Testis (tissue), 5 donors: ENCODE results near the gene NFIA. TPM values are rescaled to one million over a fixed set of nuclear protein-coding genes. Genes with fewer than 3 reads are reported as not detected.

Experiments used
- DNase-seq: peaks from one replicate; pipeline ENCODE4 v3.0.0-alpha.2; 2019
- H3K27ac ChIP-seq, 2 donors: fragments of 200-600 bp; sonication (generic); one replicate each; pipeline ENCODE4 v1.5.1; 2019
- H3K27me3 ChIP-seq: fragments of 200-600 bp; sonication (generic); one replicate; pipeline ENCODE4 v1.5.1; 2019
- H3K36me3 ChIP-seq: fragments of 200-600 bp; sonication (generic); one replicate; pipeline ENCODE4 v1.5.1; 2017; ENCODE audit warnings: low read depth; ENCODE audit errors: missing control alignments
- H3K4me1 ChIP-seq: fragments of 200-600 bp; sonication (generic); one replicate; pipeline ENCODE4 v1.5.1; 2019
- H3K4me3 ChIP-seq, 2 donors: fragments of 200-600 bp; sonication (generic); one replicate each; pipeline ENCODE4 v1.5.1; 2017 to 2019
- H3K9me3 ChIP-seq: fragments of 200-600 bp; sonication (generic); one replicate; pipeline ENCODE4 v1.5.1; 2017
- CTCF ChIP-seq, 3 experiments: fragments of 450-650 bp in 2 of 3; fragments of 200-600 bp in 1 of 3; sonication (generic) in 1 of 3; IDR thresholded peaks; one replicate each; pipeline ENCODE4 v1.5.1; 2016 to 2019; ENCODE audit warnings: antibody characterized with exemption in 3 of 3, mild to moderate bottlenecking in 2 of 3, moderate library complexity in 1 of 3
- POLR2A ChIP-seq: fragments of 450-650 bp; IDR thresholded peaks from one replicate; pipeline ENCODE4 v1.6.1; 2017; ENCODE audit warnings: antibody characterized with exemption, mild to moderate bottlenecking, moderate library complexity
- WGBS, 2 donors: methylation state at CpG; one replicate each; pipeline ENCODE4 v1.1.5; 2018; 5-methylcytosine and 5-hydroxymethylcytosine counted together
- intact Hi-C: fragments of 100-400 bp; cut with DNase I; formaldehyde crosslinking; loops from one replicate; pipeline ENCODE4 v1.15.1; 2023; ENCODE audit warnings: low total_unique reads
- long read RNA-seq, 2 donors: transcript quantifications; one replicate each; lab custom pipeline, GENCODE V29; 2026
- polyA plus RNA-seq: library from polyadenylated mRNA; stranded (reverse); fragments of 350-450 nt; fragmentation: Illumina TruSeq; extraction: RNeasy Lipid Tissue Mini Kit (QIAGEN cat#74804); gene quantifications from one replicate; pipeline ENCODE4 v1.2.3, GENCODE V29; 2014; ENCODE audit warnings: low read depth, low replicate concordance; ENCODE audit not compliant: insufficient read depth
- total RNA-seq, 2 donors: library from RNA; depleted of rRNA; stranded (reverse); fragments of >200 nt; gene quantifications; one replicate each; pipeline ENCODE4 v1.2.3, GENCODE V29; 2016

The NFIA gene
- total RNA-seq (10 to 100 TPM; 53.5 to 78.9 TPM), polyA plus RNA-seq (11.6 TPM)
- long read RNA-seq, donor 1, full-length matches to known transcripts: 3 of 3 reads
- long read RNA-seq, donor 1, partial matches to known transcripts: 0 of 3 reads
- long read RNA-seq, donor 1, other reads (novel, unspliced or antisense): 0 of 3 reads
- long read RNA-seq, donor 2, partial matches to known transcripts: 0 of 2 reads
- long read RNA-seq, donor 2, other reads (novel, unspliced or antisense): 0 of 2 reads

- no peaks in the 10 kb centered on the region for H3K9me3 ChIP-seq
- peaks cover 40% of the 10 kb centered on the region for H3K4me1 ChIP-seq
- peak within 1 kb of the TSS; percentile 82 to 91 for H3K4me3 ChIP-seq
- DNase-seq: peak; percentile 79
- intact Hi-C loops: no loop called here
- H3K27me3 ChIP-seq: no peaks in the 10 kb centered on the region
- H3K36me3 ChIP-seq: no peaks in the 10 kb centered on the region
- TF ChIP-seq POLR2A: no peak
- no peak for TF ChIP-seq CTCF (IDR thresholded peaks at IDR 0.05)
- H3K27ac ChIP-seq: peak within 1 kb of the TSS; percentile 97
- 0 to 1% methylated on average over 29 to 70 of the region's 73 CpGs for WGBS, 2 donors
These were observed at the start of gene NFIA for GRCh38 chr1:61082311-61083012. NFIA (plus strand) TSS chr1:61082561.

- Histone ChIP-seq H3K4me3 (no peak overlapping the region), H3K36me3 (no peaks in the 10 kb centered on the region), H3K27ac (no peak overlapping the region), H3K4me1 (no peaks in the 10 kb centered on the region), H3K27me3 (no peaks in the 10 kb centered on the region), H3K9me3 (no peaks in the 10 kb centered on the region)
- TF ChIP-seq POLR2A (no peak), CTCF (IDR thresholded peaks at IDR 0.05) (no peak)
- no peak for DNase-seq
- intact Hi-C loops: no loop called here
These were observed 46.5 kb upstream of the NFIA start for GRCh38 chr1:61035880-61036279.

DNA sequence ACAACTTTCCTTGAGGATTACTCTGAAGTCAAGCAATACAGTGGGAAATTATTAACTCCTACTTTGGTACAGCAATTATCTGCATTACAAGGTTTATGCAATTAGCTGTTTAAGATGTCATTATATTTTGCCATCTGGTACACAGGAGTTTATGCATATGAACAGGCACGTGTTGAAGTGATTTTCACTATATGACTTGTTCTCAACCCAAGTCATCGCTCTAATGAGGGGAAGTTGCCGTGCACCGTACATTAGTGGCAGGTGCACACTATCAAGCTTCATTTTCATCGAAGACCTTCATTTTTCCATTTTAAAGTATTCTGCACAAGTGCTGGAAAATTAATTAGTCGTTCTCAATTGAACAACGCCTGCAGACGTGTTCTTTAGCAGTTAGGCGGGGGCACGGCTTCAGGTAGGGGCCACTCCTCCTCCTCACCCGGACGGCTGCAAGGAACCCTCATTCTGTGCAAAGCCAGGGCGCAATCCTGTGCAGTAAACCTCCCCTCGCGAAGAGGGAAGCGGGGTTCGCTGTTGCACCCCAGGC, 39.8 kb upstream of the NFIA start:
- no peaks in the 10 kb centered on the region for H3K27me3 ChIP-seq
- no peak overlapping the region for H3K27ac ChIP-seq
- TF ChIP-seq CTCF (IDR thresholded peaks at IDR 0.05): no peak
- TF ChIP-seq POLR2A: no peak
- H3K36me3 ChIP-seq: no peaks in the 10 kb centered on the region
- intact Hi-C loops: loop anchor here (10.0 kb wide), 3 partner anchors 68 to 812 kb away; no protein-coding TSS in a partner anchor
- WGBS, 2 donors: 22 to 34% methylated on average over 9 to 17 of the region's 17 CpGs
- H3K4me3 ChIP-seq: peak overlapping the region; percentile 57 to 68
- H3K9me3 ChIP-seq: no peaks in the 10 kb centered on the region
- DNase-seq: no peak
- peaks cover 4% of the 10 kb centered on the region for H3K4me1 ChIP-seq

GRCh38 chr1:61043010-61043820, 39.1 kb upstream of the NFIA start:
- TF ChIP-seq POLR2A (no peak), CTCF (IDR thresholded peaks at IDR 0.05) (peak; percentile 77 to 88 (median 88))
- peaks cover 4% of the 10 kb centered on the region for H3K4me1 ChIP-seq
- H3K4me3 ChIP-seq: peak overlapping the region; percentile 57 to 68
- no peaks in the 10 kb centered on the region for H3K36me3 ChIP-seq
- intact Hi-C loops: loop anchor here (10.0 kb wide), 3 partner anchors 68 to 812 kb away; no protein-coding TSS in a partner anchor
- DNase-seq: peak; percentile 92
- H3K27ac ChIP-seq: peak overlapping the region; percentile 54 to 84
- WGBS, 2 donors: 12 to 41% methylated on average over 25 to 69 of the region's 85 CpGs
- H3K27me3 ChIP-seq: no peaks in the 10 kb centered on the region
- H3K9me3 ChIP-seq: no peaks in the 10 kb centered on the region
